ENCODE results near the gene LCOR.
"Not testable (repeated sequence)": the region's sequence is repeated elsewhere in the genome, so short reads cannot be mapped to it uniquely, and the experiment has no call there.

The LCOR gene

GRCh38 chr10:96943161-96943560 is 111.1 kb downstream of the LCOR start:
- not testable (repeated sequence) for DNase-seq

- no peak for DNase-seq
Measured at GRCh38 chr10:96947036-96947435, 114.9 kb downstream of the LCOR start.

- no peak for DNase-seq
Measured at GRCh38 chr10:96949039-96949683, 117.1 kb downstream of the LCOR start.

GRCh38 chr10:96951954-96952353 is 119.9 kb downstream of the LCOR start:
- DNase-seq, result no peak

- no peak for DNase-seq
Measured at GRCh38 chr10:96955794-96956193, 123.7 kb downstream of the LCOR start.

- no peak for DNase-seq
Measured at GRCh38 chr10:96958071-96958470, 126.0 kb downstream of the LCOR start.

- no peak for DNase-seq
Measured at GRCh38 chr10:96959733-96960132, 127.6 kb downstream of the LCOR start.

- DNase-seq, result no peak
Measured at GRCh38 chr10:96960872-96961271, 128.8 kb downstream of the LCOR start.

- no peak for DNase-seq
Measured at GRCh38 chr10:96964131-96964530, 132.0 kb downstream of the LCOR start.

GRCh38 chr10:96967847-96968246 is 135.7 kb downstream of the LCOR start:
- no peak for DNase-seq

GRCh38 chr10:96968682-96969423 is 136.8 kb downstream of the LCOR start:
- DNase-seq, result no peak

GRCh38 chr10:96971324-96971723 is 139.2 kb downstream of the LCOR start:
- no peak for DNase-seq

- DNase-seq, result no peak
Measured at GRCh38 chr10:96972264-96972663, 140.2 kb downstream of the LCOR start.

- no peak for DNase-seq
Measured at GRCh38 chr10:96973809-96974747, 142.0 kb downstream of the LCOR start.

- no peak for DNase-seq
Measured at GRCh38 chr10:96975136-96975535, 143.0 kb downstream of the LCOR start.

GRCh38 chr10:96978621-96979154 is 146.6 kb downstream of the LCOR start:
- DNase-seq, result no peak

- no peak for DNase-seq
Measured at GRCh38 chr10:96982149-96982930, 150.2 kb downstream of the LCOR start.

- DNase-seq, result no peak
Measured at GRCh38 chr10:96984541-96985131, 152.5 kb downstream of the LCOR start.

GRCh38 chr10:96986200-96986856 is 154.2 kb downstream of the LCOR start:
- no peak for DNase-seq

- DNase-seq, result no peak
Measured at GRCh38 chr10:96987141-96987841, 155.2 kb downstream of the LCOR start.

GRCh38 chr10:96987842-96988175 is 155.7 kb downstream of the LCOR start:
- no peak for DNase-seq
